HG03066 (cell line): ENCODE measurements around the gene VARS2.

Experiments
- ATAC-seq: cut with Tn5 transposase; IDR thresholded peaks from one replicate; pipeline ENCODE4 v1.9.1; 2021; ENCODE audit warnings: low read depth; ENCODE audit not compliant: unreplicated experiment

Gene VARS2

GRCh38 chr6:30883685-30884520 is 30.1 kb upstream of the VARS2 start, which contains the start of gene DDR1:
DDR1 (plus strand) TSS chr6:30884519; CDS start chr6:30888730, 4,211 bp downstream.
- no peak for ATAC-seq

- ATAC-seq, result no peak
Measured at GRCh38 chr6:30884521-30885480, 29.2 kb upstream of the VARS2 start.

- no peak for ATAC-seq
Measured at GRCh38 chr6:30885481-30885998, 28.5 kb upstream of the VARS2 start.

- no peak for ATAC-seq
Measured at GRCh38 chr6:30885999-30886896, 27.8 kb upstream of the VARS2 start.

- no peak for ATAC-seq
Measured at GRCh38 chr6:30886897-30887255, 27.2 kb upstream of the VARS2 start.

DNA sequence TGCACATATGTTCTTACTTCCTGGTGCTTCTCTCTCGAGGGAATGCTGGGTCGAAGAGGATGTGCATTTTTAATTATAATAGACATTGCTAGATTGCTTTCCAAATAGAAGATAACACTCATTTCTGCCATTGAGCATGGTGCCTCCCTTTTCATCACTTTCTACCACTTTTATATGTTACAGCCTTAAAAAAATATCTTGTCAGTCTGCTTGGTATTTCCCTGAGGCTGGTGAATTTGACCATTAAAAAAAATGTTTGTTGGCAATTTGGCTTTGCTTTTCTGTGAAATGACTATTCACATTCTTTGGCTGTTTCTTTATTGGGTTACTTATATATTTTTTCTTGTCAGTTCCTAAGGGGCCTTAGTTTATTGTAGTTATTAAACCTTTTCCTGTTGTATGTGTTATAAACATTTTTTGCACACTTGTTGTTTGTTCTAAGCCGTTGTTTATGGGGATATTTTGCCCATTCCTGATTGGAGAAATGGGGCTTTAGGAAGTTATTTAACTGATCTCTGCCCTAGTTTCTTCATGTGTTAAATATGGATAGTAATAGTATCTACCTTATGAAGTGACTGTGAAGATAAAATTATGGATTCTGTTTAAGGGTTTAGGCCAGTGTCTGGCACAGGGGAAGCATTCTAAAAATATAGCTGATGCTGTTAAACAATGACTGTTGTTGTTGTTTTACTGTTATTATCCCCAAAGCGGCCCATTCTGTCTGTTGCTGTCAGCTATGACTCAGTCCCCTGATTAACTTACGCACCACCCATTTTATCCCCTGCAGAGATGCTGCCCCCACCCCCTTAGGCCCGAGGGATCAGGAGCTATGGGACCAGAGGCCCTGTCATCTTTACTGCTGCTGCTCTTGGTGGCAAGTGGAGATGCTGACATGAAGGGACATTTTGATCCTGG is 25.9 kb upstream of the VARS2 start:
- ATAC-seq, result no peak

- no peak for ATAC-seq
Measured at GRCh38 chr6:30888816-30889495, 25.1 kb upstream of the VARS2 start.

DNA sequence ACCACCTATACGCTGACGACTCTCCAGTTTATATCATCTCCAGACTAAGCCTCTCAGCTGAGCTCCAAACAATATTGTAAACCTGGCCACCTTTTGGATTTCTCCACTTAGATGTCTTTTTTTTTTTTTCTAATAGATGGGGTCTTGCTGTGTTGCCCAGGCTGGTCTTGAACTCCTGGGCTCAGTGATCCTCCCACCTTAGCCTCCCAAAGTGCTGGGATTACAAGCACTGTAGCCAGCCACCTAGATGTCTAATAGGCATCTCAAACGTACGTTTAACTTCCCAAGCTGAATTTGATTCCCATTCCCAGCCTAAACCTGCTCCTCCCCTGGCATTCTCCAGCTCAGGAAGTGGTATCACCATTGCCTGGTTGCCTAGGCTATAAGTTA is 24.5 kb upstream of the VARS2 start:
- no peak for ATAC-seq

GRCh38 chr6:30889921-30890645 is 24.0 kb upstream of the VARS2 start:
- ATAC-seq, result no peak

DNA sequence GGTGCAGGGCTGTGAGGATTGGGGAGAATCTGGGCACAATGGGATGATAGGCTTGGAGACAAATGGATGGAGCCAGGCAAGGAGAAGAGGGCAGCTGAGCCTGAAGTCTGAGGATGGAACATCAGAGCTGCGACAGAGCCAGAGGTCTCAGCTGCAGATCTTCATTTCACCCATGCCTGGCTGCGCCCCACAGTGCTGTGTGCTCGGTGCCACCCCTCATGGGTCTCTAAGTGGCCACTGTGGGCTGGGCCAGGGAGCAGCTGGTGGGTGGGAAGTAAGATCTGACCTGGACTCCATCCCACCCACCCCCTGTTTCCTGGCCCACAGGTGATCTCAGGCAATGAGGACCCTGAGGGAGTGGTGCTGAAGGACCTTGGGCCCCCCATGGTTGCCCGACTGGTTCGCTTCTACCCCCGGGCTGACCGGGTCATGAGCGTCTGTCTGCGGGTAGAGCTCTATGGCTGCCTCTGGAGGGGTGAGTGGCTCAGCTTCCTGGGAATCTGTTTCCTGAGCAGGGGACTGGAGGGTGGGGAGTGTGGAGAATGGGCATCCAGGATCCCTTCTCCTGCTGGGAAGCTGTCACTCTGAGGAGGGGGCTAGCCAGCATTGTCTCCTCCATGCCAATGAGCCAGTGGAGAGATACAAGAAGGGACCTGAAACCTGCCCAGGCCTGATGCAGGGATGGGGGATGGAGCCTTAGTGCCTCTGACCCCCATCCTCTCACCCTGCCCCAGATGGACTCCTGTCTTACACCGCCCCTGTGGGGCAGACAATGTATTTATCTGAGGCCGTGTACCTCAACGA is 23.2 kb upstream of the VARS2 start:
- ATAC-seq, result no peak

GRCh38 chr6:30891450-30891723 is 22.7 kb upstream of the VARS2 start:
- no peak for ATAC-seq

DNA sequence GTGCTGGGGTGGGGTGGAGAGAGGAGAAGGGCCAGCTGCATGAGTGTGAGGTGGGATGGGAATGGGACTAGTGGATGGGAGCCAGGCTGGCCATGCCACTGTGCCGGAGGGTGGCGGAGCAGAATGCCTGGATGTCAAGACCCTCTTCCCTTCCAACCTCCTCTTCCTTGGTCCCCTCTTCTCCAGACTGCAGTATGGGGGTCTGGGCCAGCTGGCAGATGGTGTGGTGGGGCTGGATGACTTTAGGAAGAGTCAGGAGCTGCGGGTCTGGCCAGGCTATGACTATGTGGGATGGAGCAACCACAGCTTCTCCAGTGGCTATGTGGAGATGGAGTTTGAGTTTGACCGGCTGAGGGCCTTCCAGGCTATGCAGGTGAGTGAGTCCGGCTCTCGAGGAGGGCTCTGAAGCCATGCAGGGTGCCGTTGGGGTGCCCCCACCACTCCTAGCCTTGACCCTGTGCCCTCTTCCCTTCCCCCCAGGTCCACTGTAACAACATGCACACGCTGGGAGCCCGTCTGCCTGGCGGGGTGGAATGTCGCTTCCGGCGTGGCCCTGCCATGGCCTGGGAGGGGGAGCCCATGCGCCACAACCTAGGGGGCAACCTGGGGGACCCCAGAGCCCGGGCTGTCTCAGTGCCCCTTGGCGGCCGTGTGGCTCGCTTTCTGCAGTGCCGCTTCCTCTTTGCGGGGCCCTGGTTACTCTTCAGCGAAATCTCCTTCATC is 22.1 kb upstream of the VARS2 start:
- no peak for ATAC-seq

GRCh38 chr6:30893001-30893591 is 20.9 kb upstream of the VARS2 start:
- no peak for ATAC-seq

DNA sequence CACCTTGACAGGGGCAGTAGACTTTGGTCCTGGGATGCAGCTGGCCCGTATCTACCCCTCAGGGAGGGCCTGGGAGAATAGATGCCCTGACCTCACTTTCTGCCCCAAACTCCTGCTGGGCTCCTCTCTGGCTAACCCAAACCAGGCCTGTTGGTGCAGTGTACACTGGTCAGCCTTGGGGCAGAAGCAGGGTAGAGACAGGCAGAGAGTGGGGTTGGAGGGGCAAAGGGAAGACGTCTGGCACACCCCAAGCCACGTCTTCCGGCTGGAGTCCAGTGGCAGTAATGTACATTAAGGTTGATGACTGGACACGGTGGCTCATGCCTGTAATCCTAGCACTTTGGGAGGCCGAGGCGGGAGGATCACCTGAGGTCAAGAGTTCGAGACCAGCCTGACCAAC is 20.4 kb upstream of the VARS2 start:
- no peak for ATAC-seq

- ATAC-seq, result no peak
Measured at GRCh38 chr6:30894381-30894780, 19.7 kb upstream of the VARS2 start.

- no peak for ATAC-seq
Measured at GRCh38 chr6:30894935-30895334, 19.1 kb upstream of the VARS2 start.
